HG03196 (cell line): ENCODE measurements around the gene SGMS2.
A peak's percentile ranks its signal among the peaks of the same experiment; 100 is the strongest.

Source experiments
- ATAC-seq: cut with Tn5 transposase; IDR thresholded peaks from one replicate; pipeline ENCODE4 v1.9.1; 2021; ENCODE audit not compliant: unreplicated experiment

Gene SGMS2

GRCh38 chr4:107824350-107825071 lies at the start of gene SGMS2:
TSS of gene SGMS2 (plus strand) at chr4:107824932. CDS start at chr4:107895554, 70,622 bp downstream.
- peak; percentile 65 for ATAC-seq

GRCh38 chr4:107777890-107778289 lies 46.8 kb upstream of the SGMS2 start:
- ATAC-seq = no peak

GRCh38 chr4:107778784-107779530 lies 45.8 kb upstream of the SGMS2 start:
- ATAC-seq = no peak

- ATAC-seq = no peak
Observed at GRCh38 chr4:107780665-107781064, 44.1 kb upstream of the SGMS2 start.

- ATAC-seq = no peak
Observed at GRCh38 chr4:107791902-107792301, 32.8 kb upstream of the SGMS2 start.

- no peak for ATAC-seq
Observed at GRCh38 chr4:107792711-107793110, 32.0 kb upstream of the SGMS2 start.

GRCh38 chr4:107793996-107794395 lies 30.7 kb upstream of the SGMS2 start:
- no peak for ATAC-seq

GRCh38 chr4:107799669-107800450 lies 24.9 kb upstream of the SGMS2 start:
- no peak for ATAC-seq

GRCh38 chr4:107800706-107801105 lies 24.0 kb upstream of the SGMS2 start:
- ATAC-seq = no peak

- no peak for ATAC-seq
Observed at GRCh38 chr4:107801766-107802211, 22.9 kb upstream of the SGMS2 start.

- no peak for ATAC-seq
Observed at GRCh38 chr4:107804956-107805355, 19.8 kb upstream of the SGMS2 start.

GRCh38 chr4:107806196-107806595 lies 18.5 kb upstream of the SGMS2 start:
- ATAC-seq = no peak

- no peak for ATAC-seq
Observed at GRCh38 chr4:107808572-107808971, 16.2 kb upstream of the SGMS2 start.

- no peak for ATAC-seq
Observed at GRCh38 chr4:107809210-107809609, 15.5 kb upstream of the SGMS2 start.

GRCh38 chr4:107814758-107815157 lies 10.0 kb upstream of the SGMS2 start:
- no peak for ATAC-seq

- ATAC-seq = no peak
Observed at GRCh38 chr4:107815158-107815557, 9.6 kb upstream of the SGMS2 start.

GRCh38 chr4:107818301-107818910 lies 6.3 kb upstream of the SGMS2 start:
- no peak for ATAC-seq

- ATAC-seq = no peak
Observed at GRCh38 chr4:107823870-107824349, 822 bp upstream of the SGMS2 start.

- peak; percentile 34 for ATAC-seq
Observed at GRCh38 chr4:107825072-107825824, 516 bp downstream of the SGMS2 start.

GRCh38 chr4:107826421-107826980 lies 1.8 kb downstream of the SGMS2 start:
- ATAC-seq = no peak
